IPS-15b (cell line): ENCODE data around the gene IFNA6.
A peak's percentile ranks its signal among the peaks of the same experiment; 100 is the strongest.

Source experiments
- H3K27me3 ChIP-seq: one replicate; pipeline ENCODE4 v1.6.1; 2013; ENCODE audit warnings: low read length; ENCODE audit not compliant: control insufficient read depth, insufficient read depth
- H3K36me3 ChIP-seq: one replicate; pipeline ENCODE4 v1.6.1; 2013; ENCODE audit warnings: low read length; ENCODE audit not compliant: control insufficient read depth, insufficient read depth
- H3K4me1 ChIP-seq: one replicate; pipeline ENCODE4 v1.6.1; 2013; ENCODE audit warnings: mild to moderate bottlenecking, low read length; ENCODE audit not compliant: control insufficient read depth, insufficient read depth
- H3K4me3 ChIP-seq: one replicate; pipeline ENCODE4 v1.5.1; 2013; ENCODE audit warnings: low read depth, low read length
- H3K9ac ChIP-seq: one replicate; pipeline ENCODE4 v1.6.1; 2013; ENCODE audit warnings: low read depth, mild to moderate bottlenecking, low read length
- H3K9me3 ChIP-seq: one replicate; pipeline ENCODE4 v1.6.1; 2013; ENCODE audit warnings: mild to moderate bottlenecking, low read length; ENCODE audit not compliant: control insufficient read depth, insufficient read depth

IFNA6 gene

GRCh38 chr9:21362287-21362686 lies 11.6 kb upstream of the IFNA6 start:
- no peak overlapping the region for H3K4me3 ChIP-seq
- no peak overlapping the region for H3K9ac ChIP-seq
- no peaks in the 10 kb centered on the region for H3K4me1 ChIP-seq
- H3K36me3 ChIP-seq, result no peaks in the 10 kb centered on the region
- no peaks in the 10 kb centered on the region for H3K9me3 ChIP-seq
- H3K27me3 ChIP-seq, result no peaks in the 10 kb centered on the region

GRCh38 chr9:21357479-21358460 lies 7.1 kb upstream of the IFNA6 start:
- H3K27me3 ChIP-seq, result no peaks in the 10 kb centered on the region
- no peaks in the 10 kb centered on the region for H3K9me3 ChIP-seq
- no peaks in the 10 kb centered on the region for H3K36me3 ChIP-seq
- no peak overlapping the region for H3K4me3 ChIP-seq
- no peaks in the 10 kb centered on the region for H3K4me1 ChIP-seq
- no peak overlapping the region for H3K9ac ChIP-seq

- no peak overlapping the region for H3K9ac ChIP-seq
- H3K27me3 ChIP-seq, result no peaks in the 10 kb centered on the region
- no peaks in the 10 kb centered on the region for H3K9me3 ChIP-seq
- H3K36me3 ChIP-seq, result no peaks in the 10 kb centered on the region
- no peaks in the 10 kb centered on the region for H3K4me1 ChIP-seq
- H3K4me3 ChIP-seq, result no peak overlapping the region
These were observed 2.2 kb downstream of the IFNA6 start for GRCh38 chr9:21348430-21348970.

DNA sequence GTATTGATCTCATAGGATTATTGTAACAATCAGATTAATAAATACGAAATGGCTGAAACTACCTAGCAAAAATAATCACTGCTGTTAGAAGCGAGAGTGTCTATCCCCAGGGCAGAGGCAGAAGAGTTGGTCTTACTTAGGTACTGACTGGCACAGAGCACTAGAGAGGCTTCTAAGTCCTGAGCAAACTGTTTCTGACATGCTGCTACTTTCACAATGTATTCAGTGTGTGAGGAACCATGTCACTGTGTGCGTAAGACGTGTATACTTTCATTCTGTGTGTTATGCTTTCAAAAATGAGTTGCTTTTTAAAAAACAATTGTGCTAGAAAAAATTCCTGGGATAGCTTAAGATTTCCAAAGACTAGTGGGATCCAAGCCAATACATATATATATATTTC lies 10.0 kb downstream of the IFNA6 start:
- no peak overlapping the region for H3K4me3 ChIP-seq
- H3K4me1 ChIP-seq, result peaks cover 3% of the 10 kb centered on the region
- no peaks in the 10 kb centered on the region for H3K36me3 ChIP-seq
- H3K27me3 ChIP-seq, result no peaks in the 10 kb centered on the region
- H3K9me3 ChIP-seq, result no peaks in the 10 kb centered on the region
- no peak overlapping the region for H3K9ac ChIP-seq

- peaks cover 8% of the 10 kb centered on the region for H3K4me1 ChIP-seq
- no peaks in the 10 kb centered on the region for H3K36me3 ChIP-seq
- no peak overlapping the region for H3K9ac ChIP-seq
- no peaks in the 10 kb centered on the region for H3K9me3 ChIP-seq
- H3K27me3 ChIP-seq, result no peaks in the 10 kb centered on the region
- no peak overlapping the region for H3K4me3 ChIP-seq
These were observed 14.2 kb downstream of the IFNA6 start for GRCh38 chr9:21336457-21336856.

DNA sequence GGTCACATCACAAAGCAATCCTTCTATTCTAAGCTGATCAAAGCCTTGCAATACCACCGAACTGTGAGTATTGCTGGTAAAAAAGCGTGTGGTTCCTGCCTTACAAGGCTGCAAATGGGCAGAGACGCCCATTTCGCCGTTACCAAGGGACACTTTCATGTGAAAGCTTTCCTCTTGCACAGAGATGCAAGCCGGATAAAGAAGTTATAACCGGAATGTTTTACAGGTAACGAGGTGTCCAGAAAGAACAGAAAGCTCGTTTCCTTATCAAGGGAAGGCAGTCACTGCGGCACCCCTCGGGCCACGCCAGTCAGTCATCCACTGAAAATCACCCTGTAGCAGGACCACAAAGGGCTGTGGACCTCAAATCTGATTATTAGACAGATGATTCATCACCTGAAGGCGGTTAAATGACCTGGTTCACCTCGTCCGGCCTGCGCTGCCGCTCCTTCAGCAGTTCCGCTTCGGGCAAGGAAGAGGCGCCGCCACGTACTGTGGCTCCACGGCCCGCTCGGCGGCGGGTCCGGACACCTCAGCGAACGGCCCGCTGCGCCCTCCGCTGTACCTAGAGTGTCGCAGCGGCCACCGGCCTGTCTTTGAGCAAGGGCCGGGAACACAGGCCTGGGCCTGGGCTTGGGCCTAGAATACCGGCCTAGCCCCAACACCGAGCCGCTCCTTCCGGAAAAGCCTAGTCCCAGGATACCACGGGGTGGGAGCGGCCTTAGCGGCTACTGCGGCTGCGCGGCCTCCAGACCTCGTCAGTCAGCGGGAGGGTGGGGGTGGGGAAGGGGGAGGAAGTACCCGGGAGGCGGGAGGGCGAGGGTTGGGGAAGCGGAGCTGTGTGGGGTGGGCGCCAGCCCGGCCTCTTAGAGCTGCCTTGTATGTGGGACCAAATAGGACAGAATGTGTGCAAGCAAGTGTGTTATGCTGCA lies 15.7 kb downstream of the IFNA6 start, which contains the start of gene KLHL9:
Gene KLHL9, minus strand, starts transcription at position 704 of the 932 bp plus-strand sequence. Its CDS starts 545 bp downstream, at position 159.
- H3K9me3 ChIP-seq, result no peaks in the 10 kb centered on the region
- H3K36me3 ChIP-seq, result no peaks in the 10 kb centered on the region
- peak within 1 kb of the TSS; percentile 92 for H3K4me3 ChIP-seq
- peak within 1 kb of the TSS; percentile 90 for H3K9ac ChIP-seq
- H3K27me3 ChIP-seq, result no peaks in the 10 kb centered on the region
- peaks cover 8% of the 10 kb centered on the region for H3K4me1 ChIP-seq

GRCh38 chr9:21333226-21333625 lies 17.5 kb downstream of the IFNA6 start:
- H3K9ac ChIP-seq, result no peak overlapping the region
- H3K9me3 ChIP-seq, result no peaks in the 10 kb centered on the region
- peaks cover 8% of the 10 kb centered on the region for H3K4me1 ChIP-seq
- no peaks in the 10 kb centered on the region for H3K27me3 ChIP-seq
- H3K36me3 ChIP-seq, result no peaks in the 10 kb centered on the region
- peak overlapping the region; percentile 22 for H3K4me3 ChIP-seq

DNA sequence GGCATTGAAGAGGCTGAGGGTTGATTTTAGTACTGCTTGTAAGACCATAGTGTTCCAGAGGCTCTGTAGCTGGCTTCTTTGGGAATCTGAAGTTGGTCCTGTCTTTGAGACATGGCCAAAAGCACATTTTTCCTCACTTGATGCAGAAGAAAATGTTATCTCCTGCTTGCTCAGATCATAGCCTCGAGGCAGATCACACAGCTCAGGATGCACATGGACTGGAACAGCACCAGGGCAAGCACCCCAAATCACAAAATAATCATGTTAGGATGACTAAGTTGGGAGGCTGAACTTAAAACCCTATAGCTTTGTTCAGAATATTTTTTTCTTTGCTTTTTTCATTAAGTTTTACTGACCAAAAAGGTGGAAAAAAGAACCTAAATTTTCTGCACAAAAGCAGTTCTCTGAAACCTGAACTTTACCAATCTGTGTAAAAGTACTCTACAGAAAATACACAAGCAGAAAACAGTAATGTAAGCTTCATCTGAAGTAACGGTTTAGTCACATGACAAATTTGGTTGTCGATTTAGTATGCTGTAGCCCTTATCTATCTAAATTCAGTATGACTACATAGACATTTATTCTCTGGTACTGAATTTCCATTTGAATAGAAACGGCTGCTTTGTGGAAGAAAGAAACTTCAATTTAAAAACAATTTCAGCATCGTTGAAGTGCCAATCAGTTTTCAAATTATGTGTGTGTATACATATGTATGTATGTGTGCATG lies 18.8 kb downstream of the IFNA6 start:
- H3K9ac ChIP-seq, result no peak overlapping the region
- H3K36me3 ChIP-seq, result no peaks in the 10 kb centered on the region
- peaks cover 8% of the 10 kb centered on the region for H3K4me1 ChIP-seq
- H3K4me3 ChIP-seq, result no peak overlapping the region
- no peaks in the 10 kb centered on the region for H3K27me3 ChIP-seq
- H3K9me3 ChIP-seq, result no peaks in the 10 kb centered on the region

GRCh38 chr9:21326526-21327139 lies 24.1 kb downstream of the IFNA6 start:
- Histone ChIP-seq H3K9ac (no peak overlapping the region), H3K4me3 (no peak overlapping the region), H3K9me3 (no peaks in the 10 kb centered on the region), H3K36me3 (no peaks in the 10 kb centered on the region), H3K4me1 (no peaks in the 10 kb centered on the region), H3K27me3 (no peaks in the 10 kb centered on the region)

DNA sequence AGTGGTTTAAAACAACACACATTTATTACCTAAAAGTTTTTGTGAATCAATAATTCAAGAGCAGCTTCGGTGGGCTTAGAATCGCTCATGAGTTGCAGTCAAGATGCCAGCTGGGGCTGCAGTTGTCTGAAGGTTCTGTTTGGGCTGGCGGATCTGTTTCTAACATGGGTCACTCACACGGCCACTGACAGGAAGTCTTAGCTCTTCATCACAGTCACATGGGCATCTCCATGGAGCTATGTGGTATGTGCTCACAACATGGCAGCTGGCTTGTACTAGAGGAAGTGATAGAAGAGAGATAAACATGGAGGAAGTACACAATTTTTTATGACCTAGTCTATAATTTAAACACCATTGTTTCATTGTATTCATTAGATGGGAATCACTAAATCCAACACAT lies 26.6 kb downstream of the IFNA6 start:
- Histone ChIP-seq H3K4me1 (no peaks in the 10 kb centered on the region), H3K4me3 (no peak overlapping the region), H3K9ac (no peak overlapping the region), H3K36me3 (no peaks in the 10 kb centered on the region), H3K27me3 (no peaks in the 10 kb centered on the region), H3K9me3 (no peaks in the 10 kb centered on the region)
